A172 (cell line): ENCODE results near the gene ST3GAL5. TPM values are rescaled to one million over a fixed set of nuclear protein-coding genes. Genes with fewer than 3 reads are reported as not detected.
"Not testable (repeated sequence)": the region's sequence is repeated elsewhere in the genome, so short reads cannot be mapped to it uniquely, and the experiment has no call there.

Experiments used
- DNase-seq: peaks from one replicate; pipeline ENCODE4 v3.0.0-alpha.2; 2015; ENCODE audit warnings: low spot score
- total RNA-seq: library from RNA; depleted of rRNA; stranded (reverse); fragments of >200 nt; shearing (Covaris generic); gene quantifications from 2 replicates; pipeline ENCODE4 v1.2.3, GENCODE V29; 2014; rRNA removed

ST3GAL5 gene
- 18.7 and 30.0 TPM in 2 replicates for total RNA-seq

DNA sequence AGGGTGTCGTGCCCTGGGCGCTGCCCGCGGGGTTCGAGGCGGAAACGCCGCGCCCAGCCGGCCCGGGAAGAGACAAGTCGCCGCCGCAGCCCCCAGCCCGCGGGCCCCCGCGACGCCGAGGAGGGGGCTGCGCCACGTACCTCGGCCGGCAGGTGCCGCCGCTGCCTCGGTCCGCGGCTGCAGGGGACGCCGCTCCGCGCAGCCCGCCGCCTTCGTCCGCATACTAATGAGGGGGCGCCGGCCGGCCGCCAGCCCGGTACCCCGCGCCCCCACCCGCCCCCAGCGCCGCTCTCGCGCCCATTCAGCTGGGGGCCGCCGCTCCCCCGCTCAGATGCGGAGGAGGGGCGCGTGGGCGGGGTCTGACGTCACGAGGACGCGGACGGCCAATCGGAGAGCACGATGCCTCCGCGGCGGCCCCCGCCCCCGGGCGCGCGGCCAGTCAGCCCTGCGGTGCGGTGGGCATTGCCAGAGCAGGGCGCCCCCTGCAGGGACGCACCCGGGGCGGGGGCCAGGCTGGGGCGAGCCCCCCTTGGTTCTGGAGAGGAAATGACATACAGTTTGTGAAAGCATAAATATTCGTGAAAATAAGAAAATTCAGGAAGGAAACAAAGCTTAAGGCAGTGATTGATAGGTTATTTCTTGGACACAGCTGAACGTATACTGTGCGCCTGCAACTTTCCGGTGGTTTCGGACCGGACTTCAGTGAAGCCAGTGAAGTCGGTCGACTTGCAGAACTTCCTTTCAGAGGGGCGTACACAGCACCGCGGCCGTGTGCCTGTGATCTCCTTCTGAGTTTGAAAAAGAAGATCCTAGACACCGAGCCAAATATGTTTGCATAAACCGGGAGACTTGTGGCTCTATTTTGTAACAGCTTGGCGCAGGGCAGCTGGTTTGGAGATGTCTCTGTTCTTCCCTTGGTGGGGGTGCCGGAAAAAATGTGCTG is at the start of gene ST3GAL5:
Gene ST3GAL5 (minus strand): TSS at position 307 of the 943 bp plus-strand sequence. CDS start 85 bp downstream, at position 222.
- DNase-seq, result peak; percentile 67

DNA sequence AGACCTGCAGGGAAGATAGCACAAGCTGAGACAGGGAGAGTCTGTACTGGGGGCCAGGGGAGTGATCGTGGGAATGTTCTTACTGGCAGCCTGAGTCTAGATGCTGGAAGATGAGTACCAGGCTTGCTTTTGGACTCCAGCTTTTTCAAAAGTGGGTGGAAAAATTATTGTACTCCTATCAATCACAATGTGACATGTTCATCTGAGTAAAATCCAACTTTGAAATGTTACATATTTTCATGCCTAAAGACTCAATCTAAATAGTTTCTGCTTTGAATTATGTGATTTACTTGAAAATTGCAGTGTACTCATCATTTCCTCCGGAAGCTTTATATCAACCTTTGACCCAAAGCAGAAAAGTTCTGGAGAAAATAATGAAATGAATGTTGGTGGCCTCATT is 49.7 kb upstream of the ST3GAL5 start:
- DNase-seq, result no peak

DNA sequence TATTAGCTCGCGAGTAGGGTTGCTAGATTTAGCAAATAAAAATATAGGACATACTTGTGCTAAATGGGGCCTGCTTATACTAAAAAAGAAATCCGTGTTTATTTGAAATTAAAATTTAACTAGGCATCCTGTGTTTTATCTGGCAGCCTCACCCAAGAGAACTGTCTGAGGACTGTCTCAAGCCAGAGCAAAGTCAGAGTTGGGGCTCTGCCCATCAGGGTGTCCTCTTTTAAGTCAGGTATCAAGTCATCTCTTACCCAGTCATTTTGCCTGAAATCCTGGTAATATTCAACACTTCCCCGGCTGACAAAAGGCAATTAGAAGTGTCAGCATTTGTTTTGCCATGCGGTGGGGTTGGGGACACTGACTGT is 48.3 kb upstream of the ST3GAL5 start:
- DNase-seq, result no peak

DNA sequence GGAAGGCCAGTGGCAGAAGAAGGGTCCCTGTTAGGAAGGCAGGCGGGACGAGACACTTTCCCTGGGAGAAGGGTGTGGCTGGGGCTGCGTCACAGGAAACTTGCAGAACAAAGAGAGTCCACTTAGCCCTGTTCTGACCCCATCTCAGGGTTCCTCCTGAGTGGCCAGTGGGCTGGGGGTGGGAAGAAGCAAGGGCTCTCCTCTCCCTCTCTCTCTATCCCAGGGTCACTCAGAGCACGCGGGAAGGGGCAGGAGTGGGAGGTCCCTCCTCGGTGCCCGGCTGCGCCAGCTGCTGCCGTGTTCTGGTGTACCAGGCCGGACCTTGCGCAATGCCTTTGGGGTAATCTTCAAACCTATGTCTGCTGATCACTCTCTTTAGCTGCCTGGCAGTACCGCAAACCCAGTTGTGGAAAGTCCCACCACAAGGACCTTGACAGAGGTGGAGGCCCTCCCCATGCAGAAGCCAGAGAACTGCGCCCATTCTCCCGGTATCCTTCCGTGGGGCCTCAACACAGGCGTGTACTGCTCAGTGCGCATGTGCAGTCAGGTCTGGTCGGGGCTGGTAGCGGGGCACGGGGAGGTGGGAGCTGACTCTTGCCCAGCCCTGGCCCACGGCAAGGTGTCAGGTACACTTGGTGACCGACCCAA is 47.8 kb upstream of the ST3GAL5 start:
- DNase-seq, result peak; percentile 86

DNA sequence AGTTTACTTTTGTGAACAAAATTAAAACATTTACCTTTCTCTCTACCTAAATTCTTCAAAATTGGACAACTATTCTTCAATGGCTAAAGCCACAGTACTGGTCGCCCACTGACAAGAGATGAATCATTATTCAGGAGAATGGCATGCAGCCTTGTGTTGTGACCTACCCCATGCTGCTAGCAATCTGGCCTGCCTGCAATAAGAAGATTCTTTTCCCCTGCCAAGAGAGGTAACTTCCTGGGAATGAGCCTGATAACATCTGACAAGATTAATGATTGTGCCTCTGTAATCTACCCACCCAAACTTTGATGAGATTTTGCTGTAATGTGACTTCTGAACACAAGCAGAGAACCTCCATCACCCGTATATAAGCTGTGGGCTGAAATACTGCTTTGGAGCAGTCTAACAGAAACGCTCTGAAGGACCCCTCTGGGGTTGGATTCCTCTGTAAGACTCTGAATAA is 47.0 kb upstream of the ST3GAL5 start:
- peak; percentile 99 for DNase-seq

DNA sequence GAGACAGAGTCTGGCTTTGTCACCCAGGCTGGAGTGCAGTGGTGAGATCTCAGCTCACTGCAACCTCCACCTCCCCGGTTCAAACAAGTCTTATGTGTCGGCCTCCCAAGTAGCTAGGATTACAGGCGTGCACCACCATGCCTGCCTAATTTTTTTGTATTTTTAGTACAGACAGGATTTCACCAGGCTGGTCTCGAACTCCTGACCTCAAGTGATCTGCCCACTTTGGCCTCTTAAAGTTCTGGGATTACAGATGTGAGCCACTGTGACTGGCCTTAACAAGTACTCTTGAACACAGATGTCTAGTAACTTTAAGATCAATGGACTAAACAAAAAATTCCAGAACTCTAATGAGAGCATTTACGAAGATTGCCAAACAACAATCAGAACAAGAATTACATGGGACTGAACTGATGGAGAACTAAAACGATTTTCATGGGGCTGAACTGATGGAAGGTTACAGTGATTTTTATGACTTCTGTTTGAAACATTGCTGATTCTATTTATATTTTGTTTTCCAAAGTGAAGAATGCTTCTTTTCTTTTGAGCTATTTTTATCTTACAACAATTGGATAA is 46.5 kb upstream of the ST3GAL5 start:
- DNase-seq, result no peak

DNA sequence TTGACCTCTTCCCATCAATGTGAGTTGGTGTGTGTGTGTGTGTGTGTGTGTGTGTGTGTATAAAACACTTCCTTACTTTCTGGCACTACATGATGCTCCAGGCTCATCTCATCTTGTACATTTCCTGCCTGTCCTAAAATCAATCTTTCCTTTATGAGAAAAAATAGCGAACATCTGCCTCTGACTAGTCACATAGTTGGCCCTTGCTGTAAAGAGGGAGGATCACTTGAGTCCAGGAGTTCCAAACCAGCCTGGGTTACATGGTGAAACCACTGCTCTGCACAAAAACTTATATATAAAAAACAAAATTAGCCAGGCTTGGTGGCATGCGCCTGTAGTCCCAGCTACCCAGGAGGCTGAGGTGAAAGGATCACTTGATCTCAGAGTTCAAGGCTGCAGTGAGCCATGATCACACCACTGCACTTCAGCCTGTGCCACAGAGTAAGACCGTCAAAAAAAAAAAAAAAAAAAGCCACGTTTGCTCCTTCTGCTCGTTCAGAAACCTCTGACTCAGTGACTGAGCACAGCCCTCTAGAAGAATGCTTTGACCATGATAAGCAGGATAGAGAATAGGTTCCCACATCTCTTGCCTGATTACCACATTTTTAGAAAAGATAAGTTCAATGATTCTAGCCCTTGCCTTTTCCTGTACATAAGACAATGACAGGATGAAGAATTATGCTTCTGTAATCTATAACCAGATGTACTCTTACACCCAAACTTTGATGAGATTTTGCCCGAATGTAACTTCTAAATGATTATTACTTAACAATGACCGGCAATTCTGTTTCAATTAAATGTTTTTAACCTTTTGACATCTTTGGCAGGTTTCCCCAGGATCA is 45.2 kb upstream of the ST3GAL5 start:
- peak; percentile 80 for DNase-seq

DNA sequence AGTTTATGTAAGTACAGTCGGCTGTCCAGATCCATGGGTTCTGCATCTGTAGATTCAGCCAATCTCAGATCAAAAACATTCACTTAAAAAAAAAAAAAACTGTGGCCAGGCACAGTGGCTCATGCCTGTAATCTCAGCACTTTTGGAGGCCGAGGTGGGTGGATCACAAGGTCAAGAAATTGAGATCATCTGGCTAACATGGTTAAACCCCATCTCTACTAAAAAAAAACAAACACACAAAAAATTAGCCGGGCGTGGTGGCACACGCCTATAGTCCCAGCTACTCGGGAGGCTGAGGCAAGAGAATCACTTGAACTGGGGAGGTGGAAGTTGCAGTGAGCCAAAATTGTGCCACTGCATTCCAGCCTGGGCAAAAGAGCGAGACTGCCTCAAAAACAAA is 42.4 kb upstream of the ST3GAL5 start:
- DNase-seq, result not testable (repeated sequence)

DNA sequence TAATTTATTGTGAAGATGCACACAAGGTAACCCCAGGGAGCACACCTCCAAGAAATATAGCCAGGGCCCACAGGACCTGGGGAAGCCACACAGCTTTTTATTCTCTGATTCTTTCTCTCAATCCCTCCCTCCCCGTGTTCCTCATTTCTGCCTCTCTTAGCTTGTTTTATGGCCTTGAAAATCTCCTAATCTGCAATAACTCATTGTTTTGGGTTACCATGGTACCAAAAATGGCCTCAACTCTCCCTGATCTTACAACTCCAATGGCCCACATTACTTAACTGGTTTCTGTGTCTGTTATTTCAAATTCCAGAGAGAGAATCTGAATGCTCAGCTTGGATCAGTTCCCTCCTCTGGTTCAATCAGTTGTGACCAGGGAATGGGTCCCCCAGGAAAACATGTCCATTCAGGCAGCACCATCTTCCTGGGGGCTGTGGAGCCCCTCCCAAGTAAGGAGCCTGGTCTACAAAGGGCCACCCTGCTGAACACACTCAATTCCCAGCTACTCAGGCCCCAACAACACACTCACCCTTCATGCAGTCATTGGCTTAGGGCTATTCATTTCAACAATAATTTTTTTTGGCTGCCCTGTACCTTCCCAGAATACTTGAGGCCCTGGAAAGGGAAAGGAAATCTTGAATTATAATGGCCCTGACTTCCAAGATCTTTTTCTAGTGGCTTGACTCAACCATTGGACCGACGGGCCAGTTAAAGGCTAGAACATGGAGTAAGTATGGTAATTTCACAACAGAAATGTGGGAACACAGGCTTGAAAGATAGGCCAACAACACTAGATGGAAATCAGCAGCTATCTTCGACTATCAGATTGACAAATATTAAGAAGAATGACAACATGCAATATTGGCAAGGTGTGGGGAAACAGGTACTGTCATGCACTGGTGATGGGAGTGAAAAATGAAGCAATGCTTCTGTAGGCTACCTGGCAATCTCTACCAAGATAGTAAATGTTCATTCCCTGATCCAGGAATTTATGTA is 41.6 kb upstream of the ST3GAL5 start:
- DNase-seq, result no peak

DNA sequence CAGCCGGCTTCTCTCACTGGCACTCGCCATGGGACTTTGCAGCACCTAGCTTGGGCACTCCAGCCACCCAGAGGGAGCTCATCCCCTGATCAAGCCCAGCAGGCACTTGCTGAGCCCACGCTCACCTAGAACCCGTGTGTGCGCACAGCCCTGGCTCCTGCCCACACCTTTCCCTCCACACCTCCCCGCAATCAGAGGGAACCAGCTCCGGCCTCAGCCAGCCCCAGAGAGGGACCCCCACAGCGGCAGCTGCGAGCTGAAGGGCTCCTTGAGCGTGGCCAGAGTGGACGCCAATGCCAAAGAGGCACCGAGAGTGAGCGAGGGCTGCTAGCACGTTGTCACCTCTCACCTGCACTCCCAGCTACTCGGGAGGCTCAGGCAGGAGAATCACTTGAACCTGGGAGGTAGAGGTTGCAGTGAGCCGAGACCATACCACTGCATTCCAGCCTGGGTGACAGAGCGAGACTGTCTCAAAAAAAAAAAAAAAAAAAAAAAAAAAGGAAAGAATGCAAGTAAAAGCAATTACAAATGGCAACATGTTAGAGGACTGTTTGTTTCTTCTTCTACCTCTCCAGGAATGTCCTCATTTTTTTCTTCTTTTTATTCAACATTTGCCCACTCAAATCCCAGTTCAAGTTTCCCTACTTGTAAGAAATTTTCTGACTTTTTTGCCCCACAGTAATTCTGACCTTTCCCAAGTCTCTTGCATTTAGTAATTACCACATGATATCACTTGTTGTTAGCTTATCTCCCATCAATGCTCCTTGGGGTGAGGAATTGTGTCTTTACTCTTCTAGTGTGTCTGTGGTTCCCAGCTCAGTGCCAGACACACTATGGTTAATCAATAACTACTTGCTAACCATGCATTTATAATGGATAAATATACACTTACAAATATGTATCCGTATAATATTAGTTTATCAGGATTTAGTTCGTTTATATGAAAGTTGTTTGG is 40.6 kb upstream of the ST3GAL5 start:
- no peak for DNase-seq

DNA sequence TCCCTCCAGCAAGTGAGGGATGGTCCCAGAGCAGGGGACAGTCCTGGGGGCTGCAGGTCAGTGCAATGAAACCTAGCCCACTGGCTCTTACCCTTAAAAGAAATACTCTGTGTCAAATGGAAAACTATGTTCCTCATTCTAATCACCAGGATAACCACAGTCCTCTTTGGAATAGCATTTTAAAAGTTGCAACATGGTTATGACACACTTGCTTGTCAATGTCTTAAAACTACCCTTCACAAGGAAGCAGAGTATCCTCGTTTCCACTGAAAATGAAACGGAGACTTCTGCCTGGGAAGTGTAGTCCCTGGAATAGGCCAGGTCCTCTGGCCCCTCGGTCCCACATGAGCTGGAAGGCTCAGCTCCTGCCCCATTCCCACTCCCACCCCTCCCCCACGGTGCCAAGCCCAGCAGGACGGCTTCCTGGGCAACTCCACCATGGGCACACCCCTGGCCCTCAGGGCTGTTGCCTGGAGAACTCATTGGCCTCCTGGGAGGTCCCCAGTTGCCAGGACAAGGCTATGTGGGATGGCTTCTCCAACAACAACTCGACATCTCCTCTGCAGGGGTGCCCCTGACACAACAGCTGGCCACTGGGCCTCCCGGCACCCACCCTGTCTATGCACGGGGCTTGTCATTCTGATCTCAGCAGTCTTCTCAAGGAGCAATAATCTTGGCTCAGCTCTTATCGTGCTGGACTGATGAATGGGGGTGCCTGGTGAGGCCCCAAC is 38.3 kb upstream of the ST3GAL5 start:
- DNase-seq, result no peak

DNA sequence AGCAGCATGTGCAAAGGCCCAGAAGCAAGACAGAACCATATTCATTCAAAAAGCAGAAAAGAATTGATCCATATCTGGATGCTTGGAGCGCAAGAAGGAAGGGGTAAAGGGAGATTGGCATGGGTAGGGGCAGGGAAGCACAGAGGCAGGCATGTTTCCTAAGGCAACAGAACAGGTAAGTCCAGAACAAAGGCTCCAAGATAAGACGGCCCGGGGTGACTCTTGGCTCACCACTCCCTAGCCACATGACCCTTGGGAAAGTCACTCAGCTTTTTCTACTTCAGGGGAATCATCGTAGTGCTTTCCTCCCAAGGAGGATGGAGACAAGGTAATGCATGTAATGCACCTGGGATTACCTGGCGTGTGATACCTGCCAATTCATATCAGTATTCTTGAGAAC is 37.7 kb upstream of the ST3GAL5 start:
- DNase-seq, result no peak

DNA sequence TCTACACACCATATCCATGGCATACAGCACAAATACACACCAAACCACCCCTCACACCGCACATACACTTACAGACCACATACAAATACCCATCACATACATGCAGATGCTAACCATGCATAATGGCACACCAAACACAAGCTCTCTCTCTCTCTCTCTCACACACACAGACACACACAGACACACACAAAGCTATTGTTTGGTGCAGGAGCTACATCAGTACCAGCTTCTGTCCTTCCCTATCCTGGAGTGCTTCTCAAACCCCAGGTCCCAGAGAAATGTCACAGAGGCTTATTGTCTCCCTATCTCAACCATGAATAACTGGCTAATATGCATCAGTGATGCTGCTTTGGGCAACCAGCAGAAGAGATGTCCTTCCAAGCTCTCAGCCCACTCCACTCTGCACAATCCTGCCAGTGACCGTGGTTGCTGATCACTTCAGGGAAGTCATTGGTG is 36.5 kb upstream of the ST3GAL5 start:
- DNase-seq, result no peak

DNA sequence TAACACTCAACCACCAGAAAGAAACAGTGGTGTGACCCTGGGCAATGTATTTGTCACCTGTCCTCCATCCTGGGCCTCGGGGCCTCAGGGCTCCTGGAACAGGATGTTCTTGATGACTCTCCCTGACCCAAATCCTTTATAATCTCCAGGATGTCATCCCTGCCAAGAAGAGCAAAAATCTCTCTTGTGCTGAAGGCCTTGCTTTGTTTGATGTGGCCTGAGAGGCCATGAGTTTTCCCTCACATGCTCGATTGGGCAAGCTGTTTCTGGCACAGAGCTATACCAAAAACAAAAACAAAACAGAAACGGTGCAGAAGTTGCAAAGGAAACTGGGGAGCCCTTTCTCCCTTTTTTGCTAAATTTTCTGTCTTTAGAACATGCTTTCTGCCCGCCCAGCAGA is 35.7 kb upstream of the ST3GAL5 start:
- peak; percentile 72 for DNase-seq

DNA sequence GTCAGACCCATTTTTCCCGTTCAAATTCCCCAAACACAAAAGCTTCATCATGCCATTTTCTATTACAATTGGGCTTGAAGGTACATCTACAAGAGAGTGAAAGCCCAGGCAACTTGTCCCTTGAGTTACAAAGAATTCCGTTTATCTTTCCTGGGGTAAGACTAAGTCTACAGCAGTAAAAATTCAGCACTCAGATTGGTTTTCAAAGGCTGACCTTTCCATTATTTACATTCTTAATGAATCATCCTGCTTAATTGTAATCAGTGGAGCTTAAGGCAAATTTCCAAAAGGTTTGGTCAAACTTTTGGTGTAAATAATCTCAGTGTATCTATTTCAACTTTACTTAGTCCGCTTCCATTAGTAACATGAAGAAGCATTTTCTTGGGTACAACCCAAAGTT is 33.4 kb upstream of the ST3GAL5 start:
- DNase-seq, result no peak

DNA sequence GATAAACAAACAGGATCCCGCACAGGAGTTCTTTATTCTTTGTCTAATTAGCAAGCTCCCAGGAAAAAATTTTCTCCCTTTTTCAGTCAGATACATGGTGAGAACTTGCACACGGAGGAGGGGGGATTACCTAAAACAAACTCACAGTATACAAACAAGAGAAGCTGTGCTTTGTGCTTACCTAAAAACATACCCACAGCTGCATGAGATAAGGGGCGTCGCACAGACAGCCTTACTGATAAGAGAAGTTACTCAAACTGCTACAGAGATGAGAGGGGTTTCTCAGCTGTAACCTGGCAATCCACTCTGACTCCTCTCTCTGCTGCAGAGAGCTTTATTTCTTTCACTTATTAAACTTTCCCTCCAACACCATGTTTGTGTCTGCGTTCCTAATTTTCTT is 32.9 kb upstream of the ST3GAL5 start:
- no peak for DNase-seq

DNA sequence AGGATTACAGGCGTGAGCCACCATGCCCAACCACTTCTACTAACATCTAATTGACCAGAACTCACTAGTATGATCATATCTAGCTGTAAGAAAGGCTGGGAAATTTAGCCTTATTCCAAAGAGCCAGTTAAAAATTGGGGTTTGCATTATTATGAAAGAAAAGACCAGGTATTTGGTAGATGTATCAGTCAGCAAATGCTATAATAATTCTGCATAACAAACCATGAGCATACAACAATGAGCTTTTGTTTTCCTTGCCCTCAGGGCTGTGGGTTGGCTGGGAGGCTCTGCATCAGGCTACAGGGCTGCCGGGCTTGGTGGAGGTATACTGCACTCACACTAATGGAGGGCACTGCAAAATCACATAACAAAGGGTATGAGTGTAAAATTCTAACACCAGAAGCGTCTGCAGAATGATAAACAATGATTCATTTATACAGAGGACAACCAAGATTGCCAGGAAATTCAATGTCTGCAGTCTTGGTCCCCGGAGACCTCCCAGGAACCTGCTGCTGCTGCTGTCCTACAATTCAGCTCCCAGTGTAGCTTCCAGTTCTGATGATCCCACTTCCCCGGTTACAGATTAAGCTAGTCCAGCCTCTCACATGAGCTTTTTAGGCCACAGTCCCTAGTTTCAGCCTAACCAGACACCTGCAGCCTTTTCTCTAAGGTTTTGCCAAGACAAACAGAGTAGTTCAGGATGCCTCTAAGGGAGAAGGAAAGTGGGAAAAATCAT is 32.2 kb upstream of the ST3GAL5 start:
- peak; percentile 63 for DNase-seq
